ENCODE results near the gene GDPGP1.

- TF ChIP-seq EZH2 (IDR thresholded peaks at IDR 0.05; ENCODE audit: borderline replicate concordance, low read length) = no peak
- no peak for TF ChIP-seq CTCF (IDR thresholded peaks at IDR 0.05; ENCODE audit: low read length)
Observed at GRCh38 chr15:90190606-90191343, 43.2 kb upstream of the GDPGP1 start.

All from OCI-LY1 (cell line).